HG03045 (cell line): ENCODE data around the gene CLDN25.
"Not testable (repeated sequence)": the region's sequence is repeated elsewhere in the genome, so short reads cannot be mapped to it uniquely, and the experiment has no call there.

Source experiments
- ATAC-seq: cut with Tn5 transposase; IDR thresholded peaks from one replicate; pipeline ENCODE4 v1.9.1; 2021; ENCODE audit warnings: mild to moderate bottlenecking, moderate library complexity; ENCODE audit not compliant: unreplicated experiment

The CLDN25 gene

GRCh38 chr11:113779496-113779895 lies at the start of gene CLDN25:
Gene CLDN25, plus strand, starts transcription at chr11:113779796. Its CDS starts 0 bp downstream, at chr11:113779796.
- ATAC-seq, result no peak

DNA sequence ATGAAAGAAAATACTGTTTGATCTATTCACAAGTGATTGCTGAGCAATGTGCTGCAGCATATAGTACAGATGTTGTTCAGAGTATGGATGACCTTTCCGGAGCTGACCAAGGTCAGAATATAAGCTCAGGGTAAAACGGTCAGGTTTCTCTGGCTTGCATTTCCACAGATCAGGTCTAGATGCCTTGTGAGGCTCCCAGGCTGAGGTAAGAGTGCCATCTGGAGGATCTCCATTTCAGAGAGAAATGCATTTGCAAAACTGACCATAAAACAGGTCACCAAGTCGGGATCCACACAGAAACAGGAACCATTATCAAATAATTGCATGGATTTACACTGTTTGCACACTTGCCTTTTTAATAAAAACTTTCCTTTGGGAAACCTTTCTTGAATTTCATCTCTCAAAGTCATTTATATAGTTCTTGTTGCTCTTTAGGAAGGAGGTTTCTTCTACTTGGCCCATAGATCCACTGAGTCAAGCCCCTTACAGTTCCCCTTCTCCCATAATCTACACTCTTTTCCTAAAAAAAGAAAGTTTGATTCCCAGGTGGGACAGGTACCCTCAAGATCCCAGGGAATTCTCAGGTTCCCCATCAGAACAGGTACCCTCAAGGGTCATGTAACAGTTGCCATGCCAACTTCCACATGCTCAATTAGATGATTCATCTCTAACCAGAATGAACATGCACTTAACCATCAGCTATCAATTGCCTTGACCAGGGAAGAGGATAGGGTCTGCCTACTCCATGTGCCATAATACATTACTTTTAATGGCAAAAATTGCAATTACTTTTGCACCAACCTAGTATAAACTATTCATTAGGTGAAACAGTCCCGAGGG lies 48.5 kb upstream of the CLDN25 start:
- no peak for ATAC-seq

GRCh38 chr11:113732092-113732491 lies 47.5 kb upstream of the CLDN25 start:
- ATAC-seq, result no peak

- ATAC-seq, result peak; percentile 55
Observed at GRCh38 chr11:113736323-113736722, 43.3 kb upstream of the CLDN25 start.

DNA sequence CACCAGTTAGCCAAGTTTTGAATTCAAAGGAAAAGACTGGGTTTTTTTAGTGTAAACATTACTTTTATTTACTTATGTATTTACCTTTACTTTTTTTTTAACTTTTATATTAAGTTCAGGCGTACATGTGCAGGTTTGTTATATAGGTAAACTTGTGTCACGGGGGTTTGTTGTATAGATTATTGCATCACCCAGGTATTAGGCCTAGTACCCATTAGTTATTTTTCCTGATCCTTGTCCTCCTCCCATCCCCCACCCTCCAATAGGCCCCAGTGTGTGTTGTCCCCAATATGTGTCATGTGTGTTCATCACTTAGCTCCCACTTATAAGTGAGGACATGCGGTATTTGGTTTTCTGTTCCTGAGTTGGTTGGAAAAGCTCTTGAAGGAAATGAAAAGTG lies 26.7 kb upstream of the CLDN25 start:
- ATAC-seq, result no peak

DNA sequence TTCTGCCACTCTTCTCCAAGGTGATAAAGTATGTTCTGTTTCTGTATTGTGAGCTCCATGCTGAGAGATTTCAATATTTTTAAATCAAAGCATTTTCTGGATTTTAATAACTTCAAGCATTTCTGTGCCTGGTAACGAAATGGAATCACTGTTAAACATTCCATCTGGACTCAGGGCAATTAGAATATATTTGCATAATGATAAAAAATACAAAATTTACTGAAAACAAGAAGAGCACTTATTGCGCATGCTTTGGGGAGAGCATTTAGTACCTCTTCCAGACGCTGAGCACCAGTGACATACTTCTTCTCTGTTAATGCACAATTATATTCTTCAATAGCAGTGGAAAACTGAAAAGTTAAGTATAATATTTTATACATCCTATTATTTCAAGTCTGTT lies 19.4 kb upstream of the CLDN25 start:
- ATAC-seq, result no peak

DNA sequence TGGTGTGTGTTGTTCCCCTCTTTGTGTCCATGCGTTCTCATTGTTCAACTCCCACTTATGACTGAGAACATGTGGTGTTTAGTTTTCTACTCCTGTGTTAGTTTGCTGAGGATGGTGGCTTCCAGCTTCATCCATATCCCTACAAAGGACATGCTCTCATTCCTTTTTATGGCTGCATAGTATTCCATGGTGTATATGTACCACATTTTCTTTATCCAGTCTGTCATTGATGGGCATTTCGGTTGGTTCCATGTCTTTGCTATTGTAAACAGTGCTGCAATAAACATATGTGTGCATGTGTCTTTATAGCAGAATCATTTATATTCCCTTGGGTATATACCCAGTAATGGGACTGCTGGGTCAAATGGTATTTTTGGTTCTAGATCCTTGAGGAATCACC lies 16.6 kb upstream of the CLDN25 start:
- ATAC-seq, result not testable (repeated sequence)

DNA sequence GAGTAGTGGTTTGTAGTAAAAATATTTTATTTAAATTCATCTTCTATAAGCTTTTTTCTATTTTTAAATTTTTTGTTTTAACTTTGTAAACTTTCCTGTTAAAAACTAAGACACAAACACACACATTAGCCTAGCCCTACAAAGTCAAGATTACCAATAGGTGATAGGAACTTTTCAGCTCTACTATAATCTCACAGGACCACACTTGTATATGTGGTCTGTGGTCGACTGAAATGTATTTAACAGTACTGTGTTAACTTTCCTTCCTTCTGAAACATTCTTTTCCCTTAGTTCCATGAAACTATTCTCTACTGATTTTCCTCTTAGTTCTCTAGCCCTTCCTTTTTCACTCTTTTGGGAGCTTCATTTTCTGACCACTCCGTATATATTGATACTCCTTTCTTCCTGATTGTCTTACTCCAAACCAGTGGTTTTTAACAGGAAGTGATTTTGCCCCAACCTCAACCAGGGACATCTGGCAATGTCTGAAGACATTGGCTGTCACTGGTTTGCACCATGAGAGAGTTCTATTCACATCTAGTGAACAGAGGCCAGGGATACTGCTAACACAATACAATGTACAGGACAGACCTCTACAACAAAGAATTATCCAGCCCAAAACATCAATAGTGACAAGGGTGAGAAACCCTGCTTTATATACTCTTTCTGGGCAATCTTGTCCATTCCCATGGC lies 14.9 kb upstream of the CLDN25 start:
- no peak for ATAC-seq

DNA sequence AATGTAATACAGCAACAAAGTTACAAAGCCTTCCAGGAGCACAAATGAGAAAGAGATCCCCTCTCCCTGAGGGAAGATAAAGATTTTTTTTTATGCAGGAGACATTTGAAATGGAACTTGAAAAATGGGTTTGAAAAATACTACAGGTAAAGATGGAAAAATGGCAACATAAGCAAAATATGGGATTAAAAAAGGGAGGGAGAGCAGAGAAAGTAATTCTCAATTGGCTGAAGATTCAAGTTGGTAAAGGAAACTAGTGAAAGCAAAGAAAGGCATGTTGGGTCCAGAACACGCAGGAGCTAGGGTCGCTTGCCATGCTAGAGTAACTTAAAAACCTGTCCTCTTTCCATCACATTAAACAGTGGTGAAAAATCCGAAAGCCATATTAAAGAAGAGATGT lies 7.6 kb upstream of the CLDN25 start:
- ATAC-seq, result no peak

DNA sequence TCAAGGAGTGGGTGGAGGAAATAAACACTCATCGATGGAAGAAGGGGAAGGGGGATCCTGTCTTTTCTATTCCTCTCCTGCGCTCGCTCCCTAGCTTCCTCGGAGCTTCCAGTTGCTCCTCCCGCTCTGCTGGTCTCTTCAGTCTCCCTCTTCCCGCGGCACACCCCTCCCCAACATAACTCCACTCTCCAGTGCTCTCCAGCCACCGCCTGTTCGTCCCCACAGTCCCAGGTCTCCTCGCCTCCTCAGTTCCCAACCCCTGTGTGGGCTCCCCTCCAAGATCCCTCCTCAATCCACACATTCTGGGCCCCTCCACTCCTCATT lies 6.5 kb upstream of the CLDN25 start:
- ATAC-seq, result no peak

- ATAC-seq, result peak; percentile 98
Observed at GRCh38 chr11:113773416-113774173, 6.0 kb upstream of the CLDN25 start, which contains the start of gene ZW10. Gene ZW10, minus strand, starts transcription at chr11:113773692. Its CDS starts 26 bp downstream, at chr11:113773666.

DNA sequence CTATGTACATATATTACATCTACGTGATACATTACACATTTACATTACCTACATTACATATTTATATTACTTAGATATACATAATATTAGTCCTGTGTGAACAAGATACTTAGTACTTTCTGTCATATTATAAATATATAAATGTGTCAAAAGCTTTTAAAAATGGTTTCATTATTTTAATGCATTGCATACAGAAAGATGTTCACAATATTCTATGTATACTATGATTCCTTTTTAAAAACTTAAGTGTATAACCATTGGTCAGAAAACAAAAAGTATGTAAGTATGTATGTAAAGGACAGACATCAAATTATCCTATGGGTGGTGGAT lies 5.5 kb upstream of the CLDN25 start:
- no peak for ATAC-seq

DNA sequence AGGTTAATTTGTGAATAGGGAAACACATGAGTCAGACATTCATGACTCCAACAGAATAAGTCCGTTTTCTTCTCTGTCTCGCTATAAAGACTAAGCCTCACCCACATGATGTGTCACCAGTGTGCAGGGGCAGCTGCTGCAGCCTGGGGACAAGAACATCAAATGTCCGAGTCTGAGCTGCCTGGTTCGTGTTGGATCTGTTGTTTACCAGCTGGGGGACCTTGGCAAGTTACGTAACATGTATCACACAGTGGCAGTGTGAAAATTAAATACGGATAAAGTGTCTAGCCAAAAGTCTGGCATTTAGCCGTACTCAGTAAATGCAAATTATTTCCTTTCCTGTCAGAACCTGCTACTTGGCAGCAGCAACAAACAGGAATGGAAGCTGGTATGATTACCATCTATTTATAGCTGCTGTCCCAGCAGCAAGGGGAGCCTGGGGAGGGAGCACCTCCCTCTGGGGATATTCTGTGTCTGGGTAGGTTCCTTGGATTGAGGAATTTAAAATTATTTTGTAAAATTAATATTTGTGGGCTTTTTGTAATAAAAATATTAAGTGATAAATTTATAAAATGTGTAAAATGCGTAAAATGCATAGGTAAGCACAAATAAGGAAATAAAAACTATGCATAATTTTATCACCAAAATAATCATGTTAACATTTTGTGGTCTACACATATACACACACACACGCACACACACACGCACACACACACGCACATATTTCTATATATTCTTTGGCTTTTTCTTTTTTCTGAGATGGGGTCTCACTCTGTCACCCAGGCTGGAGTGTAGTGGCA lies 1.3 kb upstream of the CLDN25 start:
- ATAC-seq, result no peak

- no peak for ATAC-seq
Observed at GRCh38 chr11:113781682-113782081, 2.1 kb downstream of the CLDN25 start.

- no peak for ATAC-seq
Observed at GRCh38 chr11:113782134-113782533, 2.5 kb downstream of the CLDN25 start.

DNA sequence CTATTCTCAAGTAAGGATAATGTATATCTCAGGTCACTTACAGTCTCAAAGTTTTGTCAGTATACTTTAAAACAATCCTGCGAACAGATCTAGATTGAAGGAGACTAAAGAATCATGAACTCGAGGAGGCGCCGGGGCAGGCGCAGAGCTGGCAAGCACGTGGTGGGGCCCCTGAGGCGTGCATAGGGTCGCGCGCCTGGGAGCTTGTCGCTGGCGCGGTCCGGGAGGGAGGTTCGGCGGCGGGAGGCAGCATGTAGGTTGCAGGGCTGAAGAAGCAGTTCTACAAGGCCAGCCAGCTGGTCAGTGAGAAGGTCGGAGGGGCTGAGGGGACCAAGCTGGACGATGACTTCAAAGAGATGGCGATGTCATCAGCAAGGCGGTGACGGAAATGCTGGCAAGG lies 9.4 kb downstream of the CLDN25 start:
- not testable (repeated sequence) for ATAC-seq

DNA sequence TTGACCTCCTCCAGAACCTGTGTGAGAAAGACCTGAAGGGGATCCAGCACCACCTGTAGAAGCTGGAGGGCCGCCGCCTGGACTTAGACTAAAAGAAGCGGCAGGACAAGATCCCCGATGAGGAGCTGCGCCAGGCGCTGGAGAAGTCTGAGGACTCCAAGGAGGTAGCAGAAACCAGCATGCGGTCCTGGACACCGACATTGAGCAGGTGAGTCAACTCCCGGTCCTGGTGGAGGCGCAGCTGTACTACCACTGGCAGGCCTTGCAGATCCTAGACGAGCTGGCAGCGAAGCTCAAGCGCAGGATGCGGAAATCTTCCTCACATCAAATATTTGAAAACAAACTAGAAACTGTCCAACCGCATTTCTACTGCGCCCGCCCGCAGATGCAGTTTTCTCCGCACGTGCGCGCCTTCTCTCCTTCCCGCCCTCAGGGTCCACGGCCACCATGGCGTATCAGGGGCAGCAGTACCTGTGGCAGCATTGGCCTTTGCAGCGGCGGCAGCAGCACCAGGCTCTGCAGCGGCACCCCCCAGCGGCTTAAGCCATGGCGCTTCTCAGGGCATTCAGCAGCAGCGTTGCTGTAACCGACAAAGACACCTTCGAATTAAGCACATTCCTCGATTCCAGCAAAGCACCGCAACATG lies 10.2 kb downstream of the CLDN25 start:
- ATAC-seq, result no peak

DNA sequence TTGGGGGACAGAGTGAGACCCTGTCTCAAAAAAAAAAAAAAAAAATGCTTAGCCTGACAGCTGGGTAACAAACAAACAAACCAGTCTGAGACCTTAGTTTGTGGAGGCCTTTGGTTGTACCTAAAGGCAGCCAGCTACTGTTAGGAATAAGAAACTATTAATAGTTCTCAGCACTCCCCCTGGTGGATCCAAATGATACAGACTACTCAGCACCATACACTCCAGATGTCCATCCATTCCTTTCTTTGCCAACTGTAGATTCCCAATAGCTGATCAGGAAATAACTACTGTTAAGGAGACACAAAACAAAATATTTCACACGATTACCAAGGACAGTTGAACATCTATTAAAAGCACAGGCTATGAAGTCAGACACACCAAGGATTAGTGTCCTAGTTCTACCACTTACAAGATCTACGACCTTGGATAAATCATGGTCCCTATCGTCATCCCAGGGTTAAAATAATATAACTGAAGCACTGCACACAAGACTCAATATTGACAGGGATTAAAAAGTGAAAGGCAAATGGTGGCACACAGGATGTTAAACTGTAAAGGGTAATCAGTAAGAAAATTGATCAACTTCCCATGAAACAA lies 17.2 kb downstream of the CLDN25 start:
- ATAC-seq, result no peak

GRCh38 chr11:113802621-113803020 lies 23.0 kb downstream of the CLDN25 start:
- no peak for ATAC-seq

GRCh38 chr11:113805640-113806039 lies 26.0 kb downstream of the CLDN25 start:
- ATAC-seq, result no peak
